ENCODE data around the gene ZNF202.

The ZNF202 gene

DNA sequence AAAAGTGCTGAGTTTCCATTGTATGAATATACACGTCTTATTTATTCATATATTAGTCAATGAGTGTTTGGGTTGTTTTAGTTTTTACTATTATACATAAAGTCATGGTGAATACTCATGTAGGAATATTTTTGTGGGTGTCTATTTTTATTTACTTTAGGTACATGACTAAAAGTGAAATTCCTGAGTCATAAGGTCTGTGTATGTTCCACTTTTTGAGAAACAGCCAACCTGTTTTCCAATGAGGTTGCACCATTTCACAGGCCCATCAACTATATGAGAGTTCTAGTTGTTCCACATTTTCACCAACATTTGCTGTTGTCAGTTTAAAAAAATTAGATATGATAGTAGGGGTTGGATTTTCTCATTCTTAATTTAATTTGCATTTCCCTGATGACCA lies 19.4 kb upstream of the ZNF202 start:
- TF ChIP-seq CREB1 (IDR thresholded peaks at IDR 0.05; ENCODE audit: low read depth), result no peak
- no peak for TF ChIP-seq USF1 (IDR thresholded peaks at IDR 0.05)
- no peak for TF ChIP-seq EGR1 (IDR thresholded peaks at IDR 0.05)
- no peak for TF ChIP-seq FOXM1 (IDR thresholded peaks at IDR 0.05; ENCODE audit: borderline replicate concordance, low read depth)
- no peak for TF ChIP-seq NFIC (IDR thresholded peaks at IDR 0.05)
- TF ChIP-seq ZBTB7A (IDR thresholded peaks at IDR 0.05; ENCODE audit: low read depth), result no peak
- no peak for TF ChIP-seq CEBPB (IDR thresholded peaks at IDR 0.05)
- TF ChIP-seq TEAD4 (IDR thresholded peaks at IDR 0.05), result no peak
- TF ChIP-seq TAF1 (IDR thresholded peaks at IDR 0.05; ENCODE audit: low read depth), result no peak
- no peak for TF ChIP-seq TCF12 (IDR thresholded peaks at IDR 0.05; ENCODE audit: low read depth)
- no peak for TF ChIP-seq MAX (IDR thresholded peaks at IDR 0.05)
- TF ChIP-seq EP300 (IDR thresholded peaks at IDR 0.05; ENCODE audit: borderline replicate concordance), result no peak
- TF ChIP-seq REST (IDR thresholded peaks at IDR 0.05; ENCODE audit: low read depth), result no peak
- no peak for TF ChIP-seq YY1 (IDR thresholded peaks at IDR 0.05; ENCODE audit: low read depth)
- no peak for TF ChIP-seq RAD21 (IDR thresholded peaks at IDR 0.05; ENCODE audit: low read depth)

DNA sequence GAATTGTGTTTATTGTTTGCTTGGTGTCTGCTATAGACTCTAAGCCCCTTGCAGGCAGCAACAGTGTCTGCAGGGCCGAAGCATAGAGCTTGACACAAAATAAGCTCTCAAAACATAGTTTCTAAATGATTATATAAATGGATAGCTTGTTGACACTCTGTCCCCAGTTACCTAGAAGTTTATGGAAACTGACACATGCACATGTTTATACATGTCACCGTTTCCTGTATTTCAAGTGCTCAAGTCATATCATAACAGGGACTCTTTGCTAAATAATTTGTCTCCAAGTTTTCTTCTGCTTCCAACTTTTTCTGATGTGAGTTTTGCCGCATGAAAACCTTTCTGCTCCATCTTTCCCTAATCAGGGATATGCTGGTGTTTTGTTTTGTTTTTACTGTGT lies 16.5 kb upstream of the ZNF202 start:
- TF ChIP-seq USF1 (IDR thresholded peaks at IDR 0.05) (no peak), EP300 (IDR thresholded peaks at IDR 0.05; ENCODE audit: borderline replicate concordance) (no peak), FOXM1 (IDR thresholded peaks at IDR 0.05; ENCODE audit: borderline replicate concordance, low read depth) (no peak), YY1 (IDR thresholded peaks at IDR 0.05; ENCODE audit: low read depth) (no peak), MAX (IDR thresholded peaks at IDR 0.05) (no peak), TEAD4 (IDR thresholded peaks at IDR 0.05) (no peak), EGR1 (IDR thresholded peaks at IDR 0.05) (no peak), TCF12 (IDR thresholded peaks at IDR 0.05; ENCODE audit: low read depth) (no peak), REST (IDR thresholded peaks at IDR 0.05; ENCODE audit: low read depth) (no peak), CEBPB (IDR thresholded peaks at IDR 0.05) (no peak), TAF1 (IDR thresholded peaks at IDR 0.05; ENCODE audit: low read depth) (no peak), ZBTB7A (IDR thresholded peaks at IDR 0.05; ENCODE audit: low read depth) (no peak), RAD21 (IDR thresholded peaks at IDR 0.05; ENCODE audit: low read depth) (no peak), CREB1 (IDR thresholded peaks at IDR 0.05; ENCODE audit: low read depth) (no peak), NFIC (IDR thresholded peaks at IDR 0.05) (no peak)

DNA sequence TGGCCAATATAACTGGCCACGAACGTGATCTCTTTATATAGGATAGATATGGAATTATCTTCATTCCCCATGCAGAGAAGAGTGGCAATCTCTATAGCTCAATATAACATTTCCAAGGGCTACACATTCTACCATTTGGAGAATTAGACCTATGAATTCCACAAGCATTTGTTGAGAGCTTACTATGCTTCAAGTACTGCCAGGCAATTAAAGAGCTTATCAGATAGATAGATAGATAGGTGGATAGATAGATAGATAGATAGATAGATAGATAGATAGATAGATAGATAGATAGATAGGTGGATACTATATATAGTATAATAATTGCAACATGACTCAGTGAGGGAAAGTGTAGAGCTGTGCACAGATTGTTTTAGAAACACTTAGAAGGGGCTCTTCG lies 14.4 kb upstream of the ZNF202 start:
- TF ChIP-seq YY1 (IDR thresholded peaks at IDR 0.05; ENCODE audit: low read depth) (no peak), FOXM1 (IDR thresholded peaks at IDR 0.05; ENCODE audit: borderline replicate concordance, low read depth) (no peak), EGR1 (IDR thresholded peaks at IDR 0.05) (no peak), TCF12 (IDR thresholded peaks at IDR 0.05; ENCODE audit: low read depth) (no peak), RAD21 (IDR thresholded peaks at IDR 0.05; ENCODE audit: low read depth) (no peak), TAF1 (IDR thresholded peaks at IDR 0.05; ENCODE audit: low read depth) (no peak), USF1 (IDR thresholded peaks at IDR 0.05) (no peak), MAX (IDR thresholded peaks at IDR 0.05) (no peak), EP300 (IDR thresholded peaks at IDR 0.05; ENCODE audit: borderline replicate concordance) (no peak), TEAD4 (IDR thresholded peaks at IDR 0.05) (no peak), ZBTB7A (IDR thresholded peaks at IDR 0.05; ENCODE audit: low read depth) (no peak), REST (IDR thresholded peaks at IDR 0.05; ENCODE audit: low read depth) (no peak), CEBPB (IDR thresholded peaks at IDR 0.05) (no peak), CREB1 (IDR thresholded peaks at IDR 0.05; ENCODE audit: low read depth) (no peak), NFIC (IDR thresholded peaks at IDR 0.05) (no peak)
